ENCODE results near the gene ABLIM2.

ABLIM2 gene

GRCh38 chr4:8136529-8136928 lies 22.1 kb downstream of the ABLIM2 start:
- FAIRE-seq: no peak

- no peak for FAIRE-seq
Observed at GRCh38 chr4:8135666-8136065, 22.9 kb downstream of the ABLIM2 start.

- FAIRE-seq: no peak
Observed at GRCh38 chr4:8133897-8134563, 24.6 kb downstream of the ABLIM2 start.

GRCh38 chr4:8132947-8133705 lies 25.5 kb downstream of the ABLIM2 start:
- FAIRE-seq: no peak

GRCh38 chr4:8132400-8132799 lies 26.2 kb downstream of the ABLIM2 start:
- FAIRE-seq: no peak

GRCh38 chr4:8131826-8132225 lies 26.8 kb downstream of the ABLIM2 start:
- no peak for FAIRE-seq

GRCh38 chr4:8131210-8131609 lies 27.4 kb downstream of the ABLIM2 start:
- FAIRE-seq: no peak

- no peak for FAIRE-seq
Observed at GRCh38 chr4:8130346-8131066, 28.1 kb downstream of the ABLIM2 start.

- no peak for FAIRE-seq
Observed at GRCh38 chr4:8129785-8130184, 28.8 kb downstream of the ABLIM2 start.

GRCh38 chr4:8129136-8129535 lies 29.5 kb downstream of the ABLIM2 start:
- no peak for FAIRE-seq

GRCh38 chr4:8128100-8128856 lies 30.3 kb downstream of the ABLIM2 start:
- no peak for FAIRE-seq

- no peak for FAIRE-seq
Observed at GRCh38 chr4:8127051-8127826, 31.4 kb downstream of the ABLIM2 start.

- no peak for FAIRE-seq
Observed at GRCh38 chr4:8126523-8126922, 32.1 kb downstream of the ABLIM2 start.

GRCh38 chr4:8125526-8126056 lies 33.0 kb downstream of the ABLIM2 start:
- FAIRE-seq: no peak

GRCh38 chr4:8123870-8124269 lies 34.7 kb downstream of the ABLIM2 start:
- no peak for FAIRE-seq

- FAIRE-seq: no peak
Observed at GRCh38 chr4:8123389-8123788, 35.2 kb downstream of the ABLIM2 start.

GRCh38 chr4:8122746-8123145 lies 35.9 kb downstream of the ABLIM2 start:
- FAIRE-seq: no peak

GRCh38 chr4:8121292-8122015 lies 37.2 kb downstream of the ABLIM2 start:
- no peak for FAIRE-seq

GRCh38 chr4:8120501-8120900 lies 38.1 kb downstream of the ABLIM2 start:
- FAIRE-seq: no peak

- no peak for FAIRE-seq
Observed at GRCh38 chr4:8119877-8120276, 38.7 kb downstream of the ABLIM2 start.

- FAIRE-seq: no peak
Observed at GRCh38 chr4:8118531-8118930, 40.1 kb downstream of the ABLIM2 start.
